ENCODE results near the gene MED6. TPM values are rescaled to one million over a fixed set of nuclear protein-coding genes. Genes with fewer than 3 reads are reported as not detected.
A peak's percentile ranks its signal among the peaks of the same experiment; 100 is the strongest.

MED6 gene
- total and polyA plus RNA-seq, 2 experiments from 2014 or later: 49.2 to 49.6 TPM

- DNase-seq (ENCODE audit: low spot score) (peak; percentile 75), ATAC-seq (peak; percentile 42)
- Histone ChIP-seq H2AFZ (no peak within 1 kb of the TSS), H3F3A (replicated peaks; ENCODE audit: low read depth) (peaks cover 16% of the 10 kb centered on the region), H3K27ac (ENCODE audit: low read depth) (0 out of 2 replicates have a peak within 1 kb of the TSS, but pooled peaks have one; percentile 29), H3K36me3 (ENCODE audit: insufficient read depth) (no peaks in the 10 kb centered on the region), H3K4me1 (ENCODE audit: insufficient read depth) (peaks cover 53% of the 10 kb centered on the region), H3K4me3 (peak within 1 kb of the TSS; percentile 93), H3K9me2 (ENCODE audit: insufficient read depth) (no peaks in the 10 kb centered on the region; the same call in 1 of the 2 replicates), H4K20me1 (replicated peaks; ENCODE audit: insufficient read depth) (0 out of 2 replicates have a peak, but pooled peaks cover 7% of the 10 kb centered on the region), H3K79me2 (replicated peaks; ENCODE audit: insufficient read depth) (peaks cover 75% of the 10 kb centered on the region), H3K27me3 (ENCODE audit: insufficient read depth) (no peaks in the 10 kb centered on the region), H3K4me2 (peak within 1 kb of the TSS; percentile 90)
- peaks cover 3% of the 10 kb centered on the region; the same call in 2 of the 3 replicates for H3K9me3 Mint-ChIP-seq
- peak within 1 kb of the TSS; percentile 91 for H3K4me3 Mint-ChIP-seq
- peaks cover 48% of the 10 kb centered on the region for H3K4me1 Mint-ChIP-seq
- peaks cover 15% of the 10 kb centered on the region for H3K27me3 Mint-ChIP-seq (ENCODE audit: insufficient read depth, low read depth, poor library complexity)
- peak within 1 kb of the TSS; percentile 79 for H3K27ac Mint-ChIP-seq
- TF ChIP-seq JUNB (IDR thresholded peaks at IDR 0.05; ENCODE audit: unreplicated experiment): no peak
- TF ChIP-seq CREB1 (CRISPR knock-in tag; IDR thresholded peaks at IDR 0.05; ENCODE audit: low read depth): no peak
- peaks cover 25% of the 10 kb centered on the region for H3K36me3 Mint-ChIP-seq (ENCODE audit: low read depth)
These were observed 41.3 kb upstream of the MED6 start, which contains the start of gene TTC9 for GRCh38 chr14:70641548-70642302. Gene TTC9 (plus strand): TSS chr14:70641916. CDS start chr14:70642130, 214 bp downstream.

GRCh38 chr14:70640938-70641547 lies 40.6 kb upstream of the MED6 start:
- peaks cover 41% of the 10 kb centered on the region for H3K4me1 Mint-ChIP-seq
- ATAC-seq: peak; percentile 48

More at GRCh38 chr14:70640938-70641547, 40.6 kb upstream of the MED6 start:
- DNase-seq (ENCODE audit: low spot score): peak; percentile 52
- peaks cover 68% of the 10 kb centered on the region for H3K79me2 ChIP-seq (replicated peaks; ENCODE audit: insufficient read depth)
- 0 out of 2 replicates have a peak, but pooled peaks cover 7% of the 10 kb centered on the region for H4K20me1 ChIP-seq (replicated peaks; ENCODE audit: insufficient read depth)
- H2AFZ ChIP-seq: no peak overlapping the region
- Mint-ChIP-seq H3K27me3 (ENCODE audit: insufficient read depth, low read depth, poor library complexity) (peaks cover 12% of the 10 kb centered on the region), H3K36me3 (ENCODE audit: low read depth) (peaks cover 28% of the 10 kb centered on the region), H3K27ac (peak overlapping the region; percentile 79), H3K4me3 (peak overlapping the region; percentile 91), H3K9me3 (peaks cover 9% of the 10 kb centered on the region)
- H3K9me2 ChIP-seq (ENCODE audit: insufficient read depth): no peaks in the 10 kb centered on the region; the same call in 1 of the 2 replicates
- TF ChIP-seq EZH2 (IDR thresholded peaks at IDR 0.05; ENCODE audit: low read depth, unreplicated experiment): no peak
- TF ChIP-seq ZNF114 (CRISPR knock-in tag; IDR thresholded peaks at IDR 0.05): no peak
- peak; percentile 14; the same call in 1 of the 2 replicates for TF ChIP-seq POLR2AphosphoS5 (IDR thresholded peaks at IDR 0.05; ENCODE audit: low read depth)
- no peak for TF ChIP-seq REST (IDR thresholded peaks at IDR 0.05; ENCODE audit: unreplicated experiment)
- no peak for TF ChIP-seq EZH2phosphoT487 (IDR thresholded peaks at IDR 0.05; ENCODE audit: unreplicated experiment)
- TF ChIP-seq CTCF (conservative IDR thresholded peaks at IDR 0.05; ENCODE audit: low read depth in 2 of 2): no peak
- H3K4me3 ChIP-seq: peak overlapping the region; percentile 93
- peaks cover 46% of the 10 kb centered on the region for H3K4me1 ChIP-seq (ENCODE audit: insufficient read depth)
- H3K27me3 ChIP-seq (ENCODE audit: insufficient read depth): no peaks in the 10 kb centered on the region
- 0 out of 2 replicates have a peak overlapping the region, but pooled peaks have one; percentile 4 for H3K27ac ChIP-seq (ENCODE audit: low read depth)
- H3F3A ChIP-seq (replicated peaks; ENCODE audit: low read depth): peaks cover 11% of the 10 kb centered on the region
- peak overlapping the region; percentile 82 for H3K4me2 ChIP-seq
- no peaks in the 10 kb centered on the region for H3K36me3 ChIP-seq (ENCODE audit: insufficient read depth)

Data from GM23338 (cell line).